ENCODE results near the gene MOCS1. TPM values are rescaled to one million over a fixed set of nuclear protein-coding genes. Genes with fewer than 3 reads are reported as not detected.

Gene MOCS1
- total RNA-seq, 1 experiment from 2014 or later = not detected

- intact Hi-C loops (cut with micrococcal nuclease; ENCODE audit: unreplicated experiment) = no loop called here
- ChIA-PET CTCF (no interaction called here), POLR2A (ENCODE audit: unreplicated experiment) (no interaction called here)
- TF ChIP-seq, protein P1, sequence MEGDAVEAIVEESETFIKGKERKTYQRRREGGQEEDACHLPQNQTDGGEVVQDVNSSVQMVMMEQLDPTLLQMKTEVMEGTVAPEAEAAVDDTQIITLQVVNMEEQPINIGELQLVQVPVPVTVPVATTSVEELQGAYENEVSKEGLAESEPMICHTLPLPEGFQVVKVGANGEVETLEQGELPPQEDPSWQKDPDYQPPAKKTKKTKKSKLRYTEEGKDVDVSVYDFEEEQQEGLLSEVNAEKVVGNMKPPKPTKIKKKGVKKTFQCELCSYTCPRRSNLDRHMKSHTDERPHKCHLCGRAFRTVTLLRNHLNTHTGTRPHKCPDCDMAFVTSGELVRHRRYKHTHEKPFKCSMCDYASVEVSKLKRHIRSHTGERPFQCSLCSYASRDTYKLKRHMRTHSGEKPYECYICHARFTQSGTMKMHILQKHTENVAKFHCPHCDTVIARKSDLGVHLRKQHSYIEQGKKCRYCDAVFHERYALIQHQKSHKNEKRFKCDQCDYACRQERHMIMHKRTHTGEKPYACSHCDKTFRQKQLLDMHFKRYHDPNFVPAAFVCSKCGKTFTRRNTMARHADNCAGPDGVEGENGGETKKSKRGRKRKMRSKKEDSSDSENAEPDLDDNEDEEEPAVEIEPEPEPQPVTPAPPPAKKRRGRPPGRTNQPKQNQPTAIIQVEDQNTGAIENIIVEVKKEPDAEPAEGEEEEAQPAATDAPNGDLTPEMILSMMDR (conservative IDR thresholded peaks at IDR 0.05) = no peak
- TF ChIP-seq EZH2 (IDR thresholded peaks at IDR 0.05; ENCODE audit: low read depth) = no peak
- peaks cover 4% of the 10 kb centered on the region; the same call in 1 of the 2 replicates for H3K9me2 ChIP-seq (ENCODE audit: insufficient read depth)
- peaks cover 13% of the 10 kb centered on the region; the same call in 1 of the 2 replicates for H3K27me3 ChIP-seq (ENCODE audit: insufficient read depth, low read depth)
- no peaks in the 10 kb centered on the region for H3K79me2 ChIP-seq (ENCODE audit: low read depth)
- H3K4me2 ChIP-seq = no peak overlapping the region
- H3K9me3 ChIP-seq (ENCODE audit: insufficient read depth, low read depth) = no peaks in the 10 kb centered on the region; the same call in 1 of the 2 replicates
- no peak for DNase-seq
- no peak overlapping the region for H3K27ac ChIP-seq
- no peaks in the 10 kb centered on the region for H3K36me3 ChIP-seq (ENCODE audit: low read depth)
- no peaks in the 10 kb centered on the region for H3F3A ChIP-seq (ENCODE audit: insufficient read depth, low read depth)
- H4K20me1 ChIP-seq (ENCODE audit: insufficient read depth) = no peaks in the 10 kb centered on the region
- BruUV-seq (replicated peaks) = no TSS peak
- H3K4me1 ChIP-seq (replicated peaks; ENCODE audit: insufficient read depth) = no peaks in the 10 kb centered on the region
- H3K4me3 ChIP-seq = no peak overlapping the region
- H2AFZ ChIP-seq = no peak overlapping the region
Measured at GRCh38 chr6:39867592-39867991, 66.7 kb downstream of the MOCS1 start.

GRCh38 chr6:39865011-39865888 is 69.0 kb downstream of the MOCS1 start:
- Histone ChIP-seq H3K9me3 (ENCODE audit: insufficient read depth, low read depth) (no peaks in the 10 kb centered on the region; the same call in 1 of the 2 replicates), H3K9me2 (ENCODE audit: insufficient read depth) (peaks cover 4% of the 10 kb centered on the region; the same call in 1 of the 2 replicates), H2AFZ (no peak overlapping the region), H3K4me1 (replicated peaks; ENCODE audit: insufficient read depth) (no peaks in the 10 kb centered on the region), H3K27ac (no peak overlapping the region), H3K4me2 (no peak overlapping the region), H3K4me3 (no peak overlapping the region), H3K27me3 (ENCODE audit: insufficient read depth, low read depth) (peaks cover 15% of the 10 kb centered on the region; the same call in 1 of the 2 replicates), H3K36me3 (ENCODE audit: low read depth) (no peaks in the 10 kb centered on the region), H3K79me2 (ENCODE audit: low read depth) (no peaks in the 10 kb centered on the region), H4K20me1 (ENCODE audit: insufficient read depth) (no peaks in the 10 kb centered on the region), H3F3A (ENCODE audit: insufficient read depth, low read depth) (no peaks in the 10 kb centered on the region)
- ChIA-PET CTCF (no interaction called here), POLR2A (ENCODE audit: unreplicated experiment) (no interaction called here)
- peak; percentile 9 to 11 for DNase-seq
- intact Hi-C loops (cut with micrococcal nuclease; ENCODE audit: unreplicated experiment) = no loop called here
- no peak for TF ChIP-seq EZH2 (IDR thresholded peaks at IDR 0.05; ENCODE audit: low read depth)
- TF ChIP-seq, protein P1 (conservative IDR thresholded peaks at IDR 0.05) = peak; percentile 80
- no TSS peak for BruUV-seq (replicated peaks)

DNA sequence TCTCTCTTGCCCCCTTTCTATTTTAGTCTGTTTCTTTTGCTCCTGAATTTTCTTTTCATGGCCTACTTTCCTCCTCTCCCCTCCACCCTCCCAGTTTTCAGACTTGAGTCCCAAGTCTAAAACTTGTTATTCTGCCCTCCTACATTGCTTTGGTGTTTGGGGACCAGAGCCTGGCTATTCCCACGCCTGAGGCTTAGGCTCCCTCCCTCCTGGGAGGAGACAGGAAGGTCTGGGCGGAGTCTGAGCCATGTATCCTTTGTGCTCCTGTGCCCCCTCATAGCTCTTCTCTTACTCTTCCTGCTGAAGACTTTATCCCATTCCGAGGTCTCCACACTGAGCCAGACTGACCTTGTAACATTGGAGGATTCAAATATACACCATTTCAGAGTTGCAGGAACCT is 72.6 kb downstream of the MOCS1 start:
- no peak overlapping the region for H3K4me2 ChIP-seq
- no peaks in the 10 kb centered on the region for H3K4me1 ChIP-seq (replicated peaks; ENCODE audit: insufficient read depth)
- TF ChIP-seq, protein P1 (conservative IDR thresholded peaks at IDR 0.05) = no peak
- TF ChIP-seq EZH2 (IDR thresholded peaks at IDR 0.05; ENCODE audit: low read depth) = no peak
- H3K36me3 ChIP-seq (ENCODE audit: low read depth) = no peaks in the 10 kb centered on the region
- H2AFZ ChIP-seq = no peak overlapping the region
- peak in 1 of 2 experiments; percentile 25 for DNase-seq
- no TSS peak for BruUV-seq (replicated peaks)
- H3K4me3 ChIP-seq = no peak overlapping the region
- peaks cover 4% of the 10 kb centered on the region; the same call in 1 of the 2 replicates for H3K9me2 ChIP-seq (ENCODE audit: insufficient read depth)
- H3F3A ChIP-seq (ENCODE audit: insufficient read depth, low read depth) = no peaks in the 10 kb centered on the region
- no peaks in the 10 kb centered on the region; the same call in 1 of the 2 replicates for H3K9me3 ChIP-seq (ENCODE audit: insufficient read depth, low read depth)
- peaks cover 15% of the 10 kb centered on the region; the same call in 1 of the 2 replicates for H3K27me3 ChIP-seq (ENCODE audit: insufficient read depth, low read depth)
- POLR2A ChIA-PET (ENCODE audit: unreplicated experiment) = no interaction called here
- no peaks in the 10 kb centered on the region for H4K20me1 ChIP-seq (ENCODE audit: insufficient read depth)
- intact Hi-C loops (cut with micrococcal nuclease; ENCODE audit: unreplicated experiment) = no loop called here
- CTCF ChIA-PET = no interaction called here
- no peaks in the 10 kb centered on the region for H3K79me2 ChIP-seq (ENCODE audit: low read depth)
- no peak overlapping the region for H3K27ac ChIP-seq
